Hepatocyte (in vitro differentiated cells): ENCODE data around the gene TAAR2. TPM values are rescaled to one million over a fixed set of nuclear protein-coding genes. Genes with fewer than 3 reads are reported as not detected.

Experiments
- DNase-seq: peaks from one replicate; pipeline ENCODE4 v3.0.0-alpha.2; 2016; ENCODE audit warnings: low spot score
- H2AFZ ChIP-seq: fragments of 200-600 bp; sonication (generic); 2 replicates; pipeline ENCODE4 v1.6.0; 2016; ENCODE audit warnings: antibody characterized with exemption, mild to moderate bottlenecking
- H3K27ac ChIP-seq: fragments of 200-600 bp; sonication (generic); 2 replicates; pipeline ENCODE4 v1.5.1; 2016; ENCODE audit warnings: mild to moderate bottlenecking
- H3K27me3 ChIP-seq: fragments of 200-600 bp; sonication (generic); 2 replicates; pipeline ENCODE4 v1.6.1; 2016
- H3K36me3 ChIP-seq: fragments of 200-600 bp; sonication (generic); replicated peaks from 2 replicates; pipeline ENCODE4 v1.5.1; 2016; ENCODE audit warnings: low read depth; ENCODE audit not compliant: insufficient read depth
- H3K4me1 ChIP-seq: fragments of 200-600 bp; sonication (generic); 2 replicates; pipeline ENCODE4 v1.5.1; 2016; ENCODE audit warnings: mild to moderate bottlenecking, moderate library complexity; ENCODE audit not compliant: insufficient read depth
- H3K4me2 ChIP-seq: fragments of 200-600 bp; sonication (generic); 2 replicates; pipeline ENCODE4 v1.6.0; 2016
- H3K4me3 ChIP-seq: fragments of 200-600 bp; sonication (generic); 2 replicates; pipeline ENCODE4 v1.5.1; 2016; ENCODE audit warnings: mild to moderate bottlenecking
- H3K79me2 ChIP-seq: fragments of 200-600 bp; sonication (generic); 2 replicates; pipeline ENCODE4 v1.6.0; 2017; ENCODE audit warnings: mild to moderate bottlenecking
- H3K9me2 ChIP-seq: fragments of 200-600 bp; sonication (generic); replicated peaks from 2 replicates; pipeline ENCODE4 v1.6.0; 2017; ENCODE audit warnings: mild to moderate bottlenecking; ENCODE audit not compliant: insufficient read depth
- H3K9me3 ChIP-seq: fragments of 200-600 bp; sonication (generic); 2 replicates; pipeline ENCODE4 v1.5.1; 2016; ENCODE audit warnings: low read depth, mild to moderate bottlenecking
- H4K20me1 ChIP-seq: fragments of 200-600 bp; sonication (generic); 2 replicates; pipeline ENCODE4 v1.6.0; 2016; ENCODE audit warnings: mild to moderate bottlenecking; ENCODE audit not compliant: insufficient read depth, poor library complexity, severe bottlenecking
- CTCF ChIP-seq: fragments of 200-600 bp; sonication (generic); IDR thresholded peaks from 2 replicates; pipeline ENCODE4 v1.5.1; 2016; ENCODE audit warnings: antibody characterized with exemption, mild to moderate bottlenecking; ENCODE audit not compliant: poor library complexity
- EZH2 ChIP-seq: fragments of 200-600 bp; sonication (generic); IDR thresholded peaks from 2 replicates; pipeline ENCODE4 v1.6.1; 2016; ENCODE audit warnings: antibody characterized with exemption, mild to moderate bottlenecking, borderline replicate concordance
- EZH2phosphoT487 ChIP-seq: fragments of 200-600 bp; sonication (generic); IDR thresholded peaks from one replicate; pipeline ENCODE4 v1.6.1; 2018; ENCODE audit warnings: antibody characterized with exemption, mild to moderate bottlenecking, low read depth, moderate library complexity; ENCODE audit not compliant: unreplicated experiment, severe bottlenecking
- WGBS: methylation state at CpG from one replicate; pipeline ENCODE4 v1.1.6; 2016; ENCODE audit warnings: low lambda C conversion rate; ENCODE audit errors: missing lambda C conversion rate; 5-methylcytosine and 5-hydroxymethylcytosine counted together
- polyA plus RNA-seq: library from polyadenylated mRNA; unstranded; fragments of >200 nt; fragmentation: Nextera tagmentation; extraction: Ambion mirVana; gene quantifications from 2 replicates; pipeline ENCODE4 v1.2.1, GENCODE V29; 2016
- total RNA-seq: library from RNA; depleted of rRNA; stranded (reverse); fragments of >200 nt; gene quantifications from 2 replicates; pipeline ENCODE4 v1.2.3, GENCODE V29; 2014

TAAR2 gene
- total and polyA plus RNA-seq, 2 experiments from 2014 or later = not detected

DNA sequence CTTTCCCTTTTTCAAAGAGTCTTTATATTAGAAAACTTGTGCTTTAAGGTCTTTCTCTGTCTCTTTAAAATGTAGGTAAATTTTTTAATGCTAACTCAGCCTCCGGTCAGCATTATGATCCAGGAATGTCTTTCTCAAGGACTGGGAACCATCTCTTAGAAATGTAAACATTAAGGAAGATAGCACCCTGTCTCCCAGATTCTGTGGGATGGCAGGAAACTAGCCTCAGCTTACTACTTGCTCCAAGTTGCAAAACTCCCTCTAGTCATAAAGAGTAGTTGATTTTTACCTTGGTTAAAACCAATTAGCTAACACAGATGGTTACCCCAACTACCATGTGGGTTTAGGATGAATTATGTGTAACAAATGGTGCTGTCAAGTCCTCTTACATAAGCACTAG is 39.6 kb upstream of the TAAR2 start:
- TF ChIP-seq CTCF (no peak), EZH2phosphoT487 (no peak), EZH2 (no peak)
- no peak for DNase-seq
- no peaks in the 10 kb centered on the region for H3K79me2 ChIP-seq
- no peak overlapping the region for H2AFZ ChIP-seq
- H3K4me3 ChIP-seq = no peak overlapping the region
- H3K27ac ChIP-seq = no peak overlapping the region
- no peaks in the 10 kb centered on the region for H3K27me3 ChIP-seq
- H3K9me3 ChIP-seq = no peaks in the 10 kb centered on the region
- WGBS = 63% methylated on average over 1 of the region's 1 CpG
- H3K4me1 ChIP-seq = no peaks in the 10 kb centered on the region
- no peaks in the 10 kb centered on the region for H4K20me1 ChIP-seq
- no peaks in the 10 kb centered on the region for H3K9me2 ChIP-seq
- H3K4me2 ChIP-seq = no peak overlapping the region
- no peaks in the 10 kb centered on the region for H3K36me3 ChIP-seq

- WGBS = 83% methylated on average over 4 of the region's 4 CpGs
- Histone ChIP-seq H2AFZ (no peak overlapping the region), H3K27ac (no peak overlapping the region), H4K20me1 (no peaks in the 10 kb centered on the region), H3K36me3 (no peaks in the 10 kb centered on the region), H3K9me3 (no peaks in the 10 kb centered on the region), H3K4me3 (no peak overlapping the region), H3K4me2 (no peak overlapping the region), H3K9me2 (no peaks in the 10 kb centered on the region), H3K4me1 (no peaks in the 10 kb centered on the region), H3K27me3 (no peaks in the 10 kb centered on the region), H3K79me2 (no peaks in the 10 kb centered on the region)
- no peak for DNase-seq
- TF ChIP-seq EZH2phosphoT487 (no peak), CTCF (no peak), EZH2 (no peak)
Observed at GRCh38 chr6:132661906-132662305, 37.8 kb upstream of the TAAR2 start.

- no peak for DNase-seq
- no peaks in the 10 kb centered on the region for H4K20me1 ChIP-seq
- no peaks in the 10 kb centered on the region for H3K27me3 ChIP-seq
- H2AFZ ChIP-seq = no peak within 1 kb of the TSS
- H3K9me3 ChIP-seq = no peaks in the 10 kb centered on the region
- no peaks in the 10 kb centered on the region for H3K9me2 ChIP-seq
- H3K4me1 ChIP-seq = no peaks in the 10 kb centered on the region
- WGBS = 89% methylated on average over 3 of the region's 3 CpGs
- TF ChIP-seq EZH2phosphoT487 (no peak), CTCF (no peak), EZH2 (no peak)
- no peaks in the 10 kb centered on the region for H3K79me2 ChIP-seq
- H3K27ac ChIP-seq = no peak within 1 kb of the TSS
- no peak within 1 kb of the TSS for H3K4me3 ChIP-seq
- H3K36me3 ChIP-seq = no peaks in the 10 kb centered on the region
- H3K4me2 ChIP-seq = no peak within 1 kb of the TSS
Observed at GRCh38 chr6:132659082-132659481, 35.0 kb upstream of the TAAR2 start, which contains the start of gene TAAR1. Gene TAAR1 (minus strand): TSS chr6:132659182. CDS start chr6:132646003, 13,179 bp downstream.

GRCh38 chr6:132651062-132651461 is 27.0 kb upstream of the TAAR2 start:
- H3K27ac ChIP-seq = no peak overlapping the region
- H2AFZ ChIP-seq = no peak overlapping the region
- no peaks in the 10 kb centered on the region for H3K9me2 ChIP-seq
- no peaks in the 10 kb centered on the region for H4K20me1 ChIP-seq
- DNase-seq = no peak
- H3K36me3 ChIP-seq = no peaks in the 10 kb centered on the region
- no peaks in the 10 kb centered on the region for H3K9me3 ChIP-seq
- TF ChIP-seq EZH2phosphoT487 (no peak), CTCF (no peak), EZH2 (no peak)
- H3K4me2 ChIP-seq = no peak overlapping the region
- H3K27me3 ChIP-seq = no peaks in the 10 kb centered on the region
- no peak overlapping the region for H3K4me3 ChIP-seq
- H3K4me1 ChIP-seq = no peaks in the 10 kb centered on the region
- no peaks in the 10 kb centered on the region for H3K79me2 ChIP-seq
- 87% methylated on average over 3 of the region's 3 CpGs for WGBS
